Measurements from ENCODE around the gene PPP1R12C.

PPP1R12C gene

DNA sequence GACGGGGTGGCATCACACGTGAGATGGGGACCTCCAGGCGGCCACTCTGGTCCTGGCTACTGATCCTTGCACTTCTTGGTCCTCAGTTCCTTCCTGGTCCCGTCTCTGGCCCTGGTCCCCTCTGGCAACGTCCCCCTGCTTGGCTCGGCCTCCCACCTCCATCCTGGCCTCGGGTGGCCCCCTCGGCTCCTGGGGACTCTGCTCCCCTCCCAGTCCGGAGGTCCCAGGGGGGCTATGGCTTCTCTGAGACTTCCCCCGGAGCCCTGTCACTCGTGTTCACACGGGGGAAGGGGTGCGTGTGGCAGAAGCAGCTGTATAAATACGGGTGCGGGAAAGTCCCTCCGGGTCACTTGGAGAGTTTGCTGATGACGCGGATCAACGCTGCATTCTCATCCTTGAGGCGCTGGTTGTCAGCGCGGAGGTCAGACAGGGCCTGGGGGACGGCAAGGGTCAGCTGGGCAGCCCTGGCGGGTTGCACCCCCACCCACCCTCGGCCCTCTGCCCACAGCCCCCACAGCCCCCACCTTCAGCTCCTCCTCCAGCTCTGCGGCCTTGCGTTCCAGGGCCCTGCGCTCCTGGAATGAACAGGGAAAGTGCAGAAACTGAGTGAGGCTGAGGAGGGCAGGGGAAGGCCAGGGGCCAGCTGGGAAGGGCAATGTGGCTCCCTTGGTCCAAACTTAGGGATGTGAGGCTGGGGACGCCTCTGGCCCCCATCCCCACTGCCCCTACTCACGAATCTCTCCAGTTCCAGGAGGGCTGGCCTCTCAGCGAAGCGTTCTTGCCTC, 26.1 kb downstream of the PPP1R12C start:
- no peak for DNase-seq (ENCODE audit: low spot score)

GRCh38 chr19:55090564-55090963, 26.9 kb downstream of the PPP1R12C start:
- no peak for DNase-seq (ENCODE audit: low spot score)

- DNase-seq (ENCODE audit: low spot score), result no peak
These were observed 28.0 kb downstream of the PPP1R12C start for GRCh38 chr19:55089342-55089944.

GRCh38 chr19:55088543-55089341, 28.7 kb downstream of the PPP1R12C start:
- peak; percentile 29 for DNase-seq (ENCODE audit: low spot score)

- no peak for DNase-seq (ENCODE audit: low spot score)
These were observed 29.4 kb downstream of the PPP1R12C start for GRCh38 chr19:55088021-55088451.

DNA sequence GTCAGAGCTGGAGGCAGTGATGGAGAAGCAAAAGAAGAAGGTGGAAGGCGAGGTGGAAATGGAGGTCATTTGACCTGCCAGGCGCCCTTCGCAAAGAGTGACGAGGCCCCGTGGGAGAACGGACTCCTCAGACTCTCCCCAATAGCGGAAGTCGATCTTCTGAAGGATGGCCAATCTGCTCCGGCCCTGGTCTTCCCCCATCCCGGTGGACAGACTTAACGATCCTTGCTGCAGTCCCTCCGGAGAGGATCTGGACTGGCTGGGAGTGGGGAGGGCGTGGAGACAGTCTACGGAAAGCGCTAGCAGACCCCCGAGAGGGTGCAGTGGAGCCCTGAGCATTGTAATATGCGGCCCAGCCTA, 29.9 kb downstream of the PPP1R12C start:
- no peak for DNase-seq (ENCODE audit: low spot score)

DNA sequence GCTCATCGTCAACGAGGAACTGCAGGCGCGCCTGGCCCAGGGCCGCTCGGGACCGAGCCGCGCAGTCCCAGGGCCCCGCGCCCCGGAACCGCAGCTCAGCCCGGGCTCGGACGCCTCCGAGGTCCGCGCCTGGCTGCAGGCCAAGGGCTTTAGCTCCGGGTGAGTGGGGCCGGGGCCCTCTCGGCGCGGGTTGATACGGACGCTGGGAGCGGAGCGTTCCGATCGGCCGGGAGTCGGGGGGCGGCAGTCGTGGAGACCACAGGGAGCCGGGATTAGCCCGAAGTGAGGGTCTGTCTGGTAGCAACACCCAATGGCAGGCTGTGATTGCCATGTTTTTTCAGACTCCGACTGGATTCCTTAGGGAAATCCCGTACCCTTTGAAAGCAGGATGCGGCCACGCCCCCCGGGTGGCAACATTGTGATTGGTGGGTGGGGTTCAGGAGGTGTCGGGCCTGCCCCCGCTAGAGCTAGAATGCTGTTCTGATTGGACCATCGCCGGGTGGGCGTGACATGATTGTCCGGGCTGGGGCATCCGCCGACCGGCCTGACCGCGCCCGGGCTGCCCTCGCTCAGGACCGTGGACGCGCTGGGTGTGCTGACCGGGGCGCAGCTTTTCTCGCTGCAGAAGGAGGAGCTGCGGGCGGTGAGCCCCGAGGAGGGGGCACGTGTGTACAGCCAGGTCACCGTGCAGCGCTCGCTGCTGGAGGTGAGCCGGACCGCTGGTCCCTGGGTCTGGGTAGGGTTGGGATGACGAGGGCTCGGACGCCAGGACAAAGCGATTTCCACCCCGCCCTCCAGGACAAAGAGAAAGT, 30.5 kb downstream of the PPP1R12C start:
- peak; percentile 75 for DNase-seq (ENCODE audit: low spot score)

DNA sequence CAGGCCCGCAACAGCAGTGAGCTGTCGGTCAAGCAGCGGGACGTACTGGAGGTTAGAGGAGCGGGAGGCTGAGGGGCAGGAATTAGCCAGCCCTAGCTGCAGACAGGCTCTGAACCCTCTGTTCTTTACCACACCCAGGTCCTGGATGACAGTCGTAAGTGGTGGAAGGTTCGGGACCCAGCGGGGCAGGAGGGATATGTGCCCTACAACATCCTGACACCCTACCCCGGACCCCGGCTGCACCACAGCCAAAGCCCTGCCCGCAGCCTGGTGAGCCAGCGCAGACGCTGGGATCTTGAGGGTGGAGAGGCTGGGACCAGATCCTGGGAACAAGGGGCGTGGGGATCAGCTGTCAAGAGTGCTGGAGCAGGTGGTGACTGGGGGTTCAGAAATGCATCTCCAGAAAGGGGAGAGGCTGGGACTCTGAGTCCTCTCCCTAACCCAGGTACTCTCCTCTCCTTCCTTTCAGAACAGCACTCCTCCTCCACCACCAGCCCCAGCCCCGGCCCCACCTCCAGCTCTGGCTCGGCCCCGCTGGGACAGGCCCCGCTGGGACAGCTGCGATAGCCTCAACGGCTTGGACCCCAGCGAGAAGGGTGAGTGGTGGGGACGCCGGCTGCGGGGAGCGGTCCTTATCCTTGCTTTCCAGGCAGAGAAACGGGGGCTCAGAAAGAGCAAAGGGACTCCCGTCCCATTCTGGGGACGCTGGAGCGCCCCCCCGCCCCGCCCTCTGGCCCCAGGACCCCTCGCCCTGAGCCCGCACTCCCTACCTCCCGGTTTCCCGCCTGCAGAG, 31.3 kb downstream of the PPP1R12C start:
- no peak for DNase-seq (ENCODE audit: low spot score)

DNA sequence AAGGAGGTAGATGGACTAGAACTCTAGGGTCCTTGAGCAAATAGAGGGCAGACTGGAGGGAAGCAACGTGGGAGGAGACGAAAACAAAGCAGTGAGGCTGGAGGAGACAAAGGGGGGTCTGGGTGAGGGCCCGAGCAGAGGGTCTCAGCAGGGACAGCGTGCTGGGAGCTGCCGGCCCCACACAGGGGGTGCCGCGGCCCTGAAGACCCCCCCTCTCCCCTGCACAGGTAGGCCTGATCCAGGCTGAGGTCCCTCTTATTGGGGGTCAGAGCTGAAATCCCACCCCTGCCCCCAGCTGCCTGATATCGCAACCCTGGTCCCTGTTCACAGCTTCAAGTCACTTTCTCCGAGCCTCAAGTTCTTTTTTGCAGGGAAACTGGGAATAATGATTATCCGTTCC, 33.0 kb downstream of the PPP1R12C start:
- no peak for DNase-seq (ENCODE audit: low spot score)

GRCh38 chr19:55083004-55083850, 34.2 kb downstream of the PPP1R12C start:
- no peak for DNase-seq (ENCODE audit: low spot score)

DNA sequence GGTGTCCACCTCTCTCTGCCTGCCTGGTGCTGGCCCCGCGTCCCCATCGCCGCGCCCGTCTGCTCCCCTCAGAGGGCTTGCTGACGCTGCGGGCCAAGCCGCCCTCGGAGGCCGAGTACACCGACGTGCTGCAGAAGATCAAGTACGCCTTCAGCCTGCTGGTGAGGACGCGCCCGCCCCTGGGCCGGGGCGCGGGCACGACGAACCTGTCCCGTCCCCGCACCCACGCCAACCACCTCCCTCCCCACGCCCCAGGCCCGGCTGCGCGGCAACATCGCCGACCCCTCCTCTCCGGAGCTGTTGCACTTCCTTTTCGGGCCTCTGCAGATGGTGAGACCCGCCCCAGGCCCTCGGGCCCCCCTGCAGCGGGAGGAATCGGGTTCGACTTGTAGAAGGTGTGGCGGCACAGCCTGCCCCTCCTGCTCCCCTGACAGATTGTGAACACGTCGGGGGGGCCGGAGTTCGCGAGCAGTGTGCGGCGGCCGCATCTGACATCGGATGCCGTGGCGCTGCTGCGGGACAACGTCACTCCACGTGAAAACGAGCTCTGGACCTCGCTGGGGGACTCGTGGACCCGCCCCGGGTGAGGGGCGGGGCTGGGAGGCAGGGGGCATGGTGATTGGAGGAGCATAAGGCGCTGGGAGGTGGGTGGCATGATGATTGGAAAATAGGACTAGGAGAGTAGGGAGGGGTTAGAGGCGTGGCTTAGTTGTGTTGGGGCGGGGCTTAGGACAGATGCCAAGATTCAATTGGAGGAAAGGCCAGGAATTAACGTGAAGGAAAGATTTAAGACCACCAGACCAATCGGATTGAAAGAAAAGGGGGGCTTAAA, 35.2 kb downstream of the PPP1R12C start:
- DNase-seq (ENCODE audit: low spot score), result no peak

GRCh38 chr19:55081770-55082019, 35.7 kb downstream of the PPP1R12C start:
- DNase-seq (ENCODE audit: low spot score), result no peak

DNA sequence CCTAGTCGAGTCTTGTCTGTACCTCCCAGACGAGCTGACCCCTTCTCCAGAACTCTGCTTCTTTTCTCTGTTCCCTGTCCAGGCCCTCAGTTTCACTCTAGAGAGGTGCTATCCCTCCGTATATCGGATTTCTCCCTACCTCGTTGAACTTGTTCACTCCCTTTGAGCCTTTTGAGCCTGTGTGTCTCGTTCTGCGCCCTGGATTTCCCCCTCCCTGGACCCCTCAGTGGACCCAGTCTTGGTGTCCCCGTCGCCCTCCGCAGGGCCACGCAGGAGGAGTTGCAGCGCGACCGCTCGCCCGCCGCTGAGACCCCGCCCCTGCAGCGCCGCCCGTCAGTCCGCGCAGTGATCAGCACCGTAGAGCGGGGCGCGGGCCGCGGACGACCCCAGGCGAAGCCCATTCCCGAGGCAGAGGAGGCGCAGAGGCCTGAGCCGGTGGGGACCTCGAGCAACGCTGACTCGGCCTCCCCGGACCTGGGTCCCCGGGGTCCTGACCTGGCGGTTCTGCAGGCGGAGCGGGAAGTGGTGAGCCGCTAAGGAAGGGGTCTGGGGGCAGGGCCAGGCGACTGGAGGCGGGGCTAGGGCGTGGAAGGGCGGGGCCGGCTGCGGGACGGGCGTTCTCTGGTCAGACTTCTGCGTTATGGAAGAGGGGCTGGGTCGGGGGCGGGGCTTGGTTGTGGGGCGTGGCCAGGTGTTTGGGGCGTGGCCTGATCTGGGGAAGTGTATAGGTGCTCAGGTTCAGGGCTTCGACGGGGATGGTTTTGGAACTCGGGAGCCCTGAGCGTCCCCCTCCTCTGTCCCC, 36.3 kb downstream of the PPP1R12C start:
- DNase-seq (ENCODE audit: low spot score), result no peak

GRCh38 chr19:55080121-55080967, 37.1 kb downstream of the PPP1R12C start:
- no peak for DNase-seq (ENCODE audit: low spot score)

DNA sequence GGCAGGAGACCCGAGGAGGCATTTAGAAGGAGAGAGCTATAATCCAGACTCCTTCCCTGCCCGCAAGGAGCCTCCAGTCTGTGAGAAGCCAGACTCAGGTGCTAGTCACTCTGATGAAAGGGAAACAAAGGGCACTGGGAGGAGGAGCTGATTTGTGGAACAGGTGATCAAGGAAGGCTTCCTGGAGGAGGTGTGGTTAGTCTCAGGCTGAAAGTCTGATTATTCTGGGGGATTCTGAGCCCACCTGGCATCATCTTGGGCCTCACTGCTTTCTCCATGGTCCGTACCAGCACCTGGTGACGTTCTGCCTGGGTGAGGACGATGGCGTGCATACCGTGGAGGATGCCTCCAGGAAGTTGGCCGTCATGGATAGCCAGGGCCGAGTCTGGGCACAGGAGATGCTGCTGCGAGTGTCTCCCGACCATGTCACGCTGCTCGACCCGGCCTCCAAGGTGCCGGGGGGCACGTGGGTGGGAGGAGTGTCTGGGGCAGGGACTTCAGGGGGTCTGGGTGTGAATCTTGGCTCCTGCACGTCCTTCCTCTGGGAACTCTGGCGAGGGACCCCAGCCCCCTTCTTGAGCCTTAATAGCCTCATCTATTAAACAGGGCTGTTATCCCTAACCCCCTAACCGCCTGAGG, 37.9 kb downstream of the PPP1R12C start:
- no peak for DNase-seq (ENCODE audit: low spot score)

DNA sequence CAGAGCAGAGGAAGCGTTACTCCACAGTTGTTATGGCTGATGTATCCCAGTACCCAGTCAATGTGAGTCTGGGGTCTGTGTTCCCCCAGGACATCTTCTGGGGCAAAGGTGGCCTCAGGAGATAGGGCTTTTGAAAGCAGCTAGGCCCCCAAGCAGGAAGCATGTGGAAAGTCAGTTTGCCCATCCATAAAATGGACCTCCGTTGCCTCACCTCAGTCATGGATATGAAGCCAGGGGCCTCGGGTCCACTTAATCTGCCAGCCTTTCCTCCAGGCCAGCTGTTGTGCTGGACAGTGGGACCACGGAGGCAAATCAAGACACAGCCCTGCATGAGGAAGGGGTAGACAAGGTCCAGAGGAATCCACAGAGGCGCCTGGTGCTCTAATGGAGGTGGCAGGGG, 38.4 kb downstream of the PPP1R12C start:
- DNase-seq (ENCODE audit: low spot score), result no peak

GRCh38 chr19:55077106-55077505, 40.3 kb downstream of the PPP1R12C start:
- DNase-seq (ENCODE audit: low spot score), result no peak

Data from pons (tissue), 1 donor.